ENCODE results near the gene VEPH1. TPM values are rescaled to one million over a fixed set of nuclear protein-coding genes. Genes with fewer than 3 reads are reported as not detected.

Gene VEPH1
- total RNA-seq, 1 donor from 2014 or later = 8.8 TPM

GRCh38 chr3:157373783-157374182, 129.4 kb downstream of the VEPH1 start:
- TF ChIP-seq CTCF (conservative IDR thresholded peaks at IDR 0.05) = no peak
- H3K4me3 Mint-ChIP-seq = no peak overlapping the region
- H3K36me3 Mint-ChIP-seq (ENCODE audit: low read depth) = no peaks in the 10 kb centered on the region
- DNase-seq (ENCODE audit: low read depth, low spot score) = no peak
- H3K27me3 Mint-ChIP-seq (ENCODE audit: low read depth) = no peaks in the 10 kb centered on the region
- no peak overlapping the region for H3K27ac Mint-ChIP-seq (ENCODE audit: unreplicated experiment)
- H3K9me3 Mint-ChIP-seq = no peaks in the 10 kb centered on the region
- H3K4me1 Mint-ChIP-seq = peaks cover 55% of the 10 kb centered on the region

- no peaks in the 10 kb centered on the region for H3K36me3 Mint-ChIP-seq (ENCODE audit: low read depth)
- no peak overlapping the region for H3K27ac Mint-ChIP-seq (ENCODE audit: unreplicated experiment)
- no peak overlapping the region for H3K4me3 Mint-ChIP-seq
- H3K9me3 Mint-ChIP-seq = no peaks in the 10 kb centered on the region
- H3K27me3 Mint-ChIP-seq (ENCODE audit: low read depth) = no peaks in the 10 kb centered on the region
- TF ChIP-seq CTCF (conservative IDR thresholded peaks at IDR 0.05) = no peak
- DNase-seq (ENCODE audit: low read depth, low spot score) = no peak
- H3K4me1 Mint-ChIP-seq = peaks cover 35% of the 10 kb centered on the region
These were observed 132.3 kb downstream of the VEPH1 start for GRCh38 chr3:157370867-157371266.

- no peak for DNase-seq (ENCODE audit: low read depth, low spot score)
- H3K27me3 Mint-ChIP-seq (ENCODE audit: low read depth) = no peaks in the 10 kb centered on the region
- no peak for TF ChIP-seq CTCF (conservative IDR thresholded peaks at IDR 0.05)
These were observed 133.3 kb downstream of the VEPH1 start for GRCh38 chr3:157369727-157370421.

GRCh38 chr3:157368171-157368570, 135.0 kb downstream of the VEPH1 start:
- Mint-ChIP-seq H3K27ac (ENCODE audit: unreplicated experiment) (no peak overlapping the region), H3K27me3 (ENCODE audit: low read depth) (no peaks in the 10 kb centered on the region), H3K36me3 (ENCODE audit: low read depth) (no peaks in the 10 kb centered on the region), H3K4me1 (peaks cover 30% of the 10 kb centered on the region), H3K4me3 (no peak overlapping the region), H3K9me3 (no peaks in the 10 kb centered on the region)
- TF ChIP-seq CTCF (conservative IDR thresholded peaks at IDR 0.05) = no peak
- DNase-seq (ENCODE audit: low read depth, low spot score) = no peak

More at GRCh38 chr3:157369727-157370421, 133.3 kb downstream of the VEPH1 start:
- Mint-ChIP-seq H3K36me3 (ENCODE audit: low read depth) (no peaks in the 10 kb centered on the region), H3K9me3 (no peaks in the 10 kb centered on the region), H3K4me3 (no peak overlapping the region), H3K27ac (ENCODE audit: unreplicated experiment) (no peak overlapping the region), H3K4me1 (peaks cover 25% of the 10 kb centered on the region)

- H3K27ac Mint-ChIP-seq (ENCODE audit: unreplicated experiment) = no peak overlapping the region
- no peak for DNase-seq (ENCODE audit: low read depth, low spot score)
- peaks cover 2% of the 10 kb centered on the region for H3K36me3 Mint-ChIP-seq (ENCODE audit: low read depth)
- H3K27me3 Mint-ChIP-seq (ENCODE audit: low read depth) = no peaks in the 10 kb centered on the region
- no peak for TF ChIP-seq CTCF (conservative IDR thresholded peaks at IDR 0.05)
- H3K4me3 Mint-ChIP-seq = no peak overlapping the region
- no peaks in the 10 kb centered on the region for H3K9me3 Mint-ChIP-seq
- H3K4me1 Mint-ChIP-seq = peaks cover 36% of the 10 kb centered on the region
These were observed 139.8 kb downstream of the VEPH1 start for GRCh38 chr3:157363393-157363792.
